COR-L47 (cell line): ENCODE results near the gene ANO9.
"Not testable (repeated sequence)": the region's sequence is repeated elsewhere in the genome, so short reads cannot be mapped to it uniquely, and the experiment has no call there.

Experiments
- DNase-seq: peaks from one replicate; lab custom pipeline; 2025; lab: John Stamatoyannopoulos, UW

Gene ANO9

GRCh38 chr11:401196-401595 is 40.6 kb downstream of the ANO9 start:
- not testable (repeated sequence) for DNase-seq

- no peak for DNase-seq
These were observed 41.5 kb downstream of the ANO9 start for GRCh38 chr11:400241-400689.

- DNase-seq, result no peak
These were observed 42.0 kb downstream of the ANO9 start for GRCh38 chr11:399731-400211.

GRCh38 chr11:398826-399225 is 43.0 kb downstream of the ANO9 start:
- no peak for DNase-seq

- DNase-seq, result no peak
These were observed 44.8 kb downstream of the ANO9 start for GRCh38 chr11:396948-397548.

- DNase-seq, result no peak
These were observed 45.3 kb downstream of the ANO9 start for GRCh38 chr11:396511-396947.

GRCh38 chr11:395866-396265 is 45.9 kb downstream of the ANO9 start:
- DNase-seq, result no peak

GRCh38 chr11:394858-395655 is 46.8 kb downstream of the ANO9 start:
- DNase-seq, result no peak

- peak; percentile 43 for DNase-seq
These were observed 47.6 kb downstream of the ANO9 start, which contains the start of gene PKP3 for GRCh38 chr11:394034-394857. Gene PKP3 (plus strand): TSS chr11:394209. CDS start chr11:394293, 84 bp downstream.

GRCh38 chr11:393219-394033 is 48.4 kb downstream of the ANO9 start:
- no peak for DNase-seq

GRCh38 chr11:392102-392777 is 49.6 kb downstream of the ANO9 start:
- DNase-seq, result no peak

GRCh38 chr11:391117-392017 is 50.4 kb downstream of the ANO9 start:
- DNase-seq, result no peak

- DNase-seq, result no peak
These were observed 51.6 kb downstream of the ANO9 start for GRCh38 chr11:390175-390574.

- not testable (repeated sequence) for DNase-seq
These were observed 52.4 kb downstream of the ANO9 start for GRCh38 chr11:389369-389768.

- DNase-seq, result no peak
These were observed 54.5 kb downstream of the ANO9 start for GRCh38 chr11:387193-387793.

GRCh38 chr11:386483-386882 is 55.3 kb downstream of the ANO9 start:
- no peak for DNase-seq

GRCh38 chr11:385594-386351 is 56.0 kb downstream of the ANO9 start:
- no peak for DNase-seq

- DNase-seq, result no peak
These were observed 57.3 kb downstream of the ANO9 start for GRCh38 chr11:384511-384910.

GRCh38 chr11:383431-383830 is 58.4 kb downstream of the ANO9 start:
- no peak for DNase-seq
